Mesenteric fat pad (tissue), 1 donor: ENCODE data around the gene MKKS. TPM values are rescaled to one million over a fixed set of nuclear protein-coding genes. Genes with fewer than 3 reads are reported as not detected.
"Not testable (repeated sequence)": the region's sequence is repeated elsewhere in the genome, so short reads cannot be mapped to it uniquely, and the experiment has no call there.

Experiments
- DNase-seq: peaks from one replicate; pipeline ENCODE4 v3.0.0-alpha.2; 2020; ENCODE audit warnings: low spot score
- total RNA-seq: library from RNA; stranded (reverse); fragmentation: NEBNext Ultra II Directional; extraction: Animal tissue kit (Norgen Biotek cat#: 25700); gene quantifications from one replicate; pipeline ENCODE4 v1.2.1, GENCODE V29; 2021
- donor health status: DM: yes; HTN: yes; CAD: no.

Gene MKKS
- total RNA-seq, 1 donor from 2014 or later, result 14.4 TPM

GRCh38 chr20:10449270-10449669 is 15.2 kb upstream of the MKKS start:
- DNase-seq, result no peak

- no peak for DNase-seq
Observed at GRCh38 chr20:10448270-10449156, 14.5 kb upstream of the MKKS start.

GRCh38 chr20:10447028-10447427 is 13.0 kb upstream of the MKKS start:
- DNase-seq, result no peak

- DNase-seq, result no peak
Observed at GRCh38 chr20:10445758-10446157, 11.7 kb upstream of the MKKS start.

- no peak for DNase-seq
Observed at GRCh38 chr20:10443936-10444335, 9.9 kb upstream of the MKKS start.

- DNase-seq, result no peak
Observed at GRCh38 chr20:10438217-10438616, 4.2 kb upstream of the MKKS start.

- DNase-seq, result no peak
Observed at GRCh38 chr20:10436053-10436699, 2.2 kb upstream of the MKKS start.

GRCh38 chr20:10434832-10435812 is 1.1 kb upstream of the MKKS start, which contains the start of gene SLX4IP:
TSS of gene SLX4IP (plus strand) at chr20:10435305. CDS start at chr20:10458205, 22,900 bp downstream.
- DNase-seq, result peak; percentile 93

- DNase-seq, result peak; percentile 93
Observed at GRCh38 chr20:10434467-10434831, 427 bp upstream of the MKKS start.

- no peak for DNase-seq
Observed at GRCh38 chr20:10433014-10433622, 904 bp downstream of the MKKS start.

- DNase-seq, result no peak
Observed at GRCh38 chr20:10432079-10432478, 1.9 kb downstream of the MKKS start.

- DNase-seq, result no peak
Observed at GRCh38 chr20:10430704-10431103, 3.3 kb downstream of the MKKS start.

- DNase-seq, result no peak
Observed at GRCh38 chr20:10430000-10430466, 4.0 kb downstream of the MKKS start.

- DNase-seq, result no peak
Observed at GRCh38 chr20:10429443-10429981, 4.5 kb downstream of the MKKS start.

GRCh38 chr20:10428008-10428407 is 6.0 kb downstream of the MKKS start:
- DNase-seq, result no peak

- no peak for DNase-seq
Observed at GRCh38 chr20:10427060-10427692, 6.8 kb downstream of the MKKS start.

GRCh38 chr20:10423735-10424134 is 10.3 kb downstream of the MKKS start:
- no peak for DNase-seq

GRCh38 chr20:10419550-10420133 is 14.4 kb downstream of the MKKS start:
- no peak for DNase-seq

GRCh38 chr20:10417218-10417617 is 16.8 kb downstream of the MKKS start:
- DNase-seq, result not testable (repeated sequence)
